Measurements from ENCODE around the gene ARHGAP40.

DNA sequence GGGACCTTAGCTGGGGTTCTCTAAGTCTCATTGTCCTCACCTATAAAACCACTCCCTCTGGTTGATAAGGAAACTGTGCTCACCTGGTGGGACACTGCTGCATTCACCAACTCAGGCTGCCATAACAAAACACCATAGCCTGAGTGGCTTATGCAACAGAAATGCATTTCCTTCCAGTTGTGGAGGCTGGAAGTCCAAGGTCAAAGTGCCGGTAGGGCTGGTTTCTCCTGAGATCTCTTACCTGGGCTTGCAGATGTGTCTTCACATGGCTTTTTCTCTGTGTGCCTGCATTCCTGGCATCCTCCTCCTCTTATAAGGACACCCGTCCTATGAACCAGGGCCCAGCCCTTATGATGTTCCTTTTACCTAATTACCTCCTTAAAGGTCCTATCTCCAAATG lies 62.7 kb downstream of the ARHGAP40 start:
- TF ChIP-seq, protein P1, sequence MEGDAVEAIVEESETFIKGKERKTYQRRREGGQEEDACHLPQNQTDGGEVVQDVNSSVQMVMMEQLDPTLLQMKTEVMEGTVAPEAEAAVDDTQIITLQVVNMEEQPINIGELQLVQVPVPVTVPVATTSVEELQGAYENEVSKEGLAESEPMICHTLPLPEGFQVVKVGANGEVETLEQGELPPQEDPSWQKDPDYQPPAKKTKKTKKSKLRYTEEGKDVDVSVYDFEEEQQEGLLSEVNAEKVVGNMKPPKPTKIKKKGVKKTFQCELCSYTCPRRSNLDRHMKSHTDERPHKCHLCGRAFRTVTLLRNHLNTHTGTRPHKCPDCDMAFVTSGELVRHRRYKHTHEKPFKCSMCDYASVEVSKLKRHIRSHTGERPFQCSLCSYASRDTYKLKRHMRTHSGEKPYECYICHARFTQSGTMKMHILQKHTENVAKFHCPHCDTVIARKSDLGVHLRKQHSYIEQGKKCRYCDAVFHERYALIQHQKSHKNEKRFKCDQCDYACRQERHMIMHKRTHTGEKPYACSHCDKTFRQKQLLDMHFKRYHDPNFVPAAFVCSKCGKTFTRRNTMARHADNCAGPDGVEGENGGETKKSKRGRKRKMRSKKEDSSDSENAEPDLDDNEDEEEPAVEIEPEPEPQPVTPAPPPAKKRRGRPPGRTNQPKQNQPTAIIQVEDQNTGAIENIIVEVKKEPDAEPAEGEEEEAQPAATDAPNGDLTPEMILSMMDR (IDR thresholded peaks at IDR 0.05) = no peak
- TF ChIP-seq POLR2A (IDR thresholded peaks at IDR 0.05) = no peak

All from thyroid gland (tissue), 4 donors.